Measurements from ENCODE around the gene RIMBP2. TPM values are rescaled to one million over a fixed set of nuclear protein-coding genes. Genes with fewer than 3 reads are reported as not detected.

The RIMBP2 gene
- polyA plus RNA-seq, 1 of the 3 experiments (the other 2 are of a cell fraction) = 0.90 TPM

DNA sequence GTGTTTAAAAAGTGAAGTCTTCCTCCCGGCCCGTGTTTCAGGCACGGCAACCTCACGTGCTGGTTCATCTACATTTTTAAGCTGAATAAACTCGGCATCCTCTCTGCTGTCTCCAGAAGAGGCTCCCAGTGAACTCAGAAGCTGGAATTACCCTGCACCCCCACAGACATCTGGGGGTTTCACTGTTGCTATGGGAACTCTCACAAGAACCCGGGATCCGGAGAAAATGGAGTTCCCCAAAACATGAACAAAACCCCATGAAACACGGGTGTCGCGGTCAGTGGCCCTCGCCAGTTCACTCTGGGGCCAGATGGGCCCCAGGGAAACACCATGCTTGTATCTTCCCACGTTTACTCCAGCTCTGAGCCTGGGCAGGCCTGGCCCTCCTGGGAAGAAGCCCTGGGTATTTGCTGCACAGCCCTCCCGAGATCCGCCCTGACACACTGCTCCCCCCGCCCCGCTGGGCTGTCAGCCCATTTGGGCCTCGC lies 234.7 kb downstream of the RIMBP2 start:
- H3K9me2 ChIP-seq = no peaks in the 10 kb centered on the region
- H3F3A ChIP-seq (replicated peaks; ENCODE audit: insufficient read depth) = no peaks in the 10 kb centered on the region
- no peak overlapping the region for H2AFZ ChIP-seq (ENCODE audit: low read depth)
- H3K4me1 ChIP-seq (ENCODE audit: control insufficient read depth in 1 of 2, insufficient read depth in 2 of 2, low read depth in 1 of 2, low read length in 1 of 2) = peaks cover 0 to 23% of the 10 kb centered on the region in 2 experiments; a peak in 1 of 4 replicates
- H3K9ac ChIP-seq = no peak overlapping the region
- no peaks in the 10 kb centered on the region for H3K27me3 ChIP-seq (ENCODE audit: insufficient read depth)
- H3K4me3 ChIP-seq (ENCODE audit: low read depth in 2 of 2, low read length in 1 of 2) = no peak overlapping the region
- H4K20me1 ChIP-seq (ENCODE audit: insufficient read depth) = no peaks in the 10 kb centered on the region
- no peak overlapping the region for H3K4me2 ChIP-seq
- TF ChIP-seq, protein P1, sequence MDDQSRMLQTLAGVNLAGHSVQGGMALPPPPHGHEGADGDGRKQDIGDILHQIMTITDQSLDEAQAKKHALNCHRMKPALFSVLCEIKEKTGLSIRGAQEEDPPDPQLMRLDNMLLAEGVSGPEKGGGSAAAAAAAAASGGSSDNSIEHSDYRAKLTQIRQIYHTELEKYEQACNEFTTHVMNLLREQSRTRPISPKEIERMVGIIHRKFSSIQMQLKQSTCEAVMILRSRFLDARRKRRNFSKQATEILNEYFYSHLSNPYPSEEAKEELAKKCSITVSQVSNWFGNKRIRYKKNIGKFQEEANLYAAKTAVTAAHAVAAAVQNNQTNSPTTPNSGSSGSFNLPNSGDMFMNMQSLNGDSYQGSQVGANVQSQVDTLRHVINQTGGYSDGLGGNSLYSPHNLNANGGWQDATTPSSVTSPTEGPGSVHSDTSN (IDR thresholded peaks at IDR 0.05) = no peak
- TF ChIP-seq EZH2phosphoT487 (IDR thresholded peaks at IDR 0.05; ENCODE audit: borderline replicate concordance, low read depth) (no peak), NFIC (IDR thresholded peaks at IDR 0.05; ENCODE audit: borderline replicate concordance) (no peak), MXI1 (IDR thresholded peaks at IDR 0.05; ENCODE audit: low read depth, low read length) (no peak), RCOR1 (IDR thresholded peaks at IDR 0.05; ENCODE audit: low read length) (no peak), FOXM1 (IDR thresholded peaks at IDR 0.05; ENCODE audit: low read depth) (no peak), TEAD4 (IDR thresholded peaks at IDR 0.05; ENCODE audit: borderline replicate concordance, insufficient read depth) (no peak), RFX5 (IDR thresholded peaks at IDR 0.05; ENCODE audit: low read length) (no peak)
- TF ChIP-seq, protein P2, sequence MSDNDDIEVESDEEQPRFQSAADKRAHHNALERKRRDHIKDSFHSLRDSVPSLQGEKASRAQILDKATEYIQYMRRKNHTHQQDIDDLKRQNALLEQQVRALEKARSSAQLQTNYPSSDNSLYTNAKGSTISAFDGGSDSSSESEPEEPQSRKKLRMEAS (IDR thresholded peaks at IDR 0.05; ENCODE audit: low read depth) = no peak
- TF ChIP-seq, protein P3, sequence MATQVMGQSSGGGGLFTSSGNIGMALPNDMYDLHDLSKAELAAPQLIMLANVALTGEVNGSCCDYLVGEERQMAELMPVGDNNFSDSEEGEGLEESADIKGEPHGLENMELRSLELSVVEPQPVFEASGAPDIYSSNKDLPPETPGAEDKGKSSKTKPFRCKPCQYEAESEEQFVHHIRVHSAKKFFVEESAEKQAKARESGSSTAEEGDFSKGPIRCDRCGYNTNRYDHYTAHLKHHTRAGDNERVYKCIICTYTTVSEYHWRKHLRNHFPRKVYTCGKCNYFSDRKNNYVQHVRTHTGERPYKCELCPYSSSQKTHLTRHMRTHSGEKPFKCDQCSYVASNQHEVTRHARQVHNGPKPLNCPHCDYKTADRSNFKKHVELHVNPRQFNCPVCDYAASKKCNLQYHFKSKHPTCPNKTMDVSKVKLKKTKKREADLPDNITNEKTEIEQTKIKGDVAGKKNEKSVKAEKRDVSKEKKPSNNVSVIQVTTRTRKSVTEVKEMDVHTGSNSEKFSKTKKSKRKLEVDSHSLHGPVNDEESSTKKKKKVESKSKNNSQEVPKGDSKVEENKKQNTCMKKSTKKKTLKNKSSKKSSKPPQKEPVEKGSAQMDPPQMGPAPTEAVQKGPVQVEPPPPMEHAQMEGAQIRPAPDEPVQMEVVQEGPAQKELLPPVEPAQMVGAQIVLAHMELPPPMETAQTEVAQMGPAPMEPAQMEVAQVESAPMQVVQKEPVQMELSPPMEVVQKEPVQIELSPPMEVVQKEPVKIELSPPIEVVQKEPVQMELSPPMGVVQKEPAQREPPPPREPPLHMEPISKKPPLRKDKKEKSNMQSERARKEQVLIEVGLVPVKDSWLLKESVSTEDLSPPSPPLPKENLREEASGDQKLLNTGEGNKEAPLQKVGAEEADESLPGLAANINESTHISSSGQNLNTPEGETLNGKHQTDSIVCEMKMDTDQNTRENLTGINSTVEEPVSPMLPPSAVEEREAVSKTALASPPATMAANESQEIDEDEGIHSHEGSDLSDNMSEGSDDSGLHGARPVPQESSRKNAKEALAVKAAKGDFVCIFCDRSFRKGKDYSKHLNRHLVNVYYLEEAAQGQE (IDR thresholded peaks at IDR 0.05; ENCODE audit: low read depth, low read length) = no peak
- H3K9me3 ChIP-seq = no peaks in the 10 kb centered on the region
- H3K27ac ChIP-seq (ENCODE audit: low read depth in 2 of 2, low read length in 1 of 2) = no peak overlapping the region; a peak in 1 of 4 replicates
- CTCF ChIA-PET = interaction anchor here (0.9 to 1.9 kb wide), 2 partner anchors 8 to 20 kb away, joined by 3 to 4 read pairs; no protein-coding TSS in a partner anchor
- no peaks in the 10 kb centered on the region for H3K79me2 ChIP-seq (ENCODE audit: insufficient read depth)
- POLR2A ChIA-PET = no interaction called here
- whole genome bisulfite sequencing (ENCODE audit: low lambda C conversion rate) = 69% methylated on average over 17 of the region's 17 CpGs
- DNase-seq = no peak
- H3K36me3 ChIP-seq (replicated peaks in 1 of 2; ENCODE audit: control insufficient read depth in 1 of 2, insufficient read depth in 2 of 2, low read length in 1 of 2) = no peaks in the 10 kb centered on the region

DNA sequence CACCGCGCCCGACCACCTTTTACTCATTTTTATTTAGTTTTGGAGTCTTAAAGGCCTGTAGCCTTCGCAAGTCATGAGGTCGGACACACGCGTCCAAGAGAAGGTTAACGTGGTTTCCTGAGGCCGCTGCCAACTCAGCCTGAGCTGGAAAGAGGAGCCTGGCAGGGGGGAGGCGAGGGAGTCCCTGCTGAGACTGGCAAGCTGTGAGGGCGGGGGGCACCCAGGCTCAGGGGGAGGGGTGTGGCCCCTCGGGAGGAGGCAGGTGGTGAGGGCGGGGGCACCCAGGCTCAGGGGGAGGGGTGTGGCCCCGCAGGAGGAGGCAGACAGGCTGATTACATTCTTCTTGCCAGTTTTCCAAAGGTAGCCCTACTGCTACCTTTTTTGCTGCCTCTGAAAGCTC lies 235.2 kb downstream of the RIMBP2 start:
- no peaks in the 10 kb centered on the region for H3F3A ChIP-seq (replicated peaks; ENCODE audit: insufficient read depth)
- WGBS (ENCODE audit: low lambda C conversion rate) = 70% methylated on average over 13 of the region's 14 CpGs
- H3K9me3 ChIP-seq = no peaks in the 10 kb centered on the region
- DNase-seq = no peak
- no peak overlapping the region for H3K4me3 ChIP-seq (ENCODE audit: low read depth in 2 of 2, low read length in 1 of 2)
- H3K4me1 ChIP-seq (ENCODE audit: control insufficient read depth in 1 of 2, insufficient read depth in 2 of 2, low read depth in 1 of 2, low read length in 1 of 2) = peaks cover 0 to 23% of the 10 kb centered on the region in 2 experiments; a peak in 1 of 4 replicates
- no peaks in the 10 kb centered on the region for H3K36me3 ChIP-seq (replicated peaks in 1 of 2; ENCODE audit: control insufficient read depth in 1 of 2, insufficient read depth in 2 of 2, low read length in 1 of 2)
- POLR2A ChIA-PET = no interaction called here
- CTCF ChIA-PET = interaction anchor here (0.9 to 1.9 kb wide), 2 partner anchors 8 to 19 kb away, joined by 3 to 4 read pairs; no protein-coding TSS in a partner anchor
- H3K4me2 ChIP-seq = no peak overlapping the region
- H3K9me2 ChIP-seq = no peaks in the 10 kb centered on the region
- no peak overlapping the region for H3K9ac ChIP-seq
- H2AFZ ChIP-seq (ENCODE audit: low read depth) = no peak overlapping the region
- no peaks in the 10 kb centered on the region for H3K27me3 ChIP-seq (ENCODE audit: insufficient read depth)
- H4K20me1 ChIP-seq (ENCODE audit: insufficient read depth) = no peaks in the 10 kb centered on the region
- no peaks in the 10 kb centered on the region for H3K79me2 ChIP-seq (ENCODE audit: insufficient read depth)
- TF ChIP-seq JUND (IDR thresholded peaks at IDR 0.05) = no peak
- no peak for TF ChIP-seq RFX5 (IDR thresholded peaks at IDR 0.05; ENCODE audit: low read length)
- no peak for TF ChIP-seq POLR2AphosphoS5 (IDR thresholded peaks at IDR 0.05; ENCODE audit: low read depth, low read length)
- TF ChIP-seq, protein P1 (IDR thresholded peaks at IDR 0.05) = no peak
- no peak for TF ChIP-seq YY1 (IDR thresholded peaks at IDR 0.05; ENCODE audit: low read depth)
- TF ChIP-seq TCF12 (IDR thresholded peaks at IDR 0.05) = no peak
- TF ChIP-seq FOXJ3 (CRISPR knock-in tag; IDR thresholded peaks at IDR 0.05) = no peak
- TF ChIP-seq, protein P4, sequence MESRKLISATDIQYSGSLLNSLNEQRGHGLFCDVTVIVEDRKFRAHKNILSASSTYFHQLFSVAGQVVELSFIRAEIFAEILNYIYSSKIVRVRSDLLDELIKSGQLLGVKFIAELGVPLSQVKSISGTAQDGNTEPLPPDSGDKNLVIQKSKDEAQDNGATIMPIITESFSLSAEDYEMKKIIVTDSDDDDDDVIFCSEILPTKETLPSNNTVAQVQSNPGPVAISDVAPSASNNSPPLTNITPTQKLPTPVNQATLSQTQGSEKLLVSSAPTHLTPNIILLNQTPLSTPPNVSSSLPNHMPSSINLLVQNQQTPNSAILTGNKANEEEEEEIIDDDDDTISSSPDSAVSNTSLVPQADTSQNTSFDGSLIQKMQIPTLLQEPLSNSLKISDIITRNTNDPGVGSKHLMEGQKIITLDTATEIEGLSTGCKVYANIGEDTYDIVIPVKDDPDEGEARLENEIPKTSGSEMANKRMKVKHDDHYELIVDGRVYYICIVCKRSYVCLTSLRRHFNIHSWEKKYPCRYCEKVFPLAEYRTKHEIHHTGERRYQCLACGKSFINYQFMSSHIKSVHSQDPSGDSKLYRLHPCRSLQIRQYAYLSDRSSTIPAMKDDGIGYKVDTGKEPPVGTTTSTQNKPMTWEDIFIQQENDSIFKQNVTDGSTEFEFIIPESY (IDR thresholded peaks at IDR 0.05; ENCODE audit: borderline replicate concordance, low read depth) = no peak
- TF ChIP-seq, protein P2 (IDR thresholded peaks at IDR 0.05; ENCODE audit: low read depth) = no peak
- TF ChIP-seq MEF2A (IDR thresholded peaks at IDR 0.05; ENCODE audit: borderline replicate concordance, low read depth) = no peak
- TF ChIP-seq TAF1 (IDR thresholded peaks at IDR 0.05; ENCODE audit: borderline replicate concordance, low read depth, low read length) = no peak
- no peak overlapping the region; a peak in 1 of 4 replicates for H3K27ac ChIP-seq (ENCODE audit: low read depth in 2 of 2, low read length in 1 of 2)

Measured in SK-N-SH (cell line).